Measurements from ENCODE around the gene RCL1. TPM values are rescaled to one million over a fixed set of nuclear protein-coding genes. Genes with fewer than 3 reads are reported as not detected.

Gene RCL1
- total and polyA plus RNA-seq, 2 of the 13 experiments (the other 11 are each of a cell fraction or from before 2014, with no cell fraction given): 22.3 to 31.6 TPM

DNA sequence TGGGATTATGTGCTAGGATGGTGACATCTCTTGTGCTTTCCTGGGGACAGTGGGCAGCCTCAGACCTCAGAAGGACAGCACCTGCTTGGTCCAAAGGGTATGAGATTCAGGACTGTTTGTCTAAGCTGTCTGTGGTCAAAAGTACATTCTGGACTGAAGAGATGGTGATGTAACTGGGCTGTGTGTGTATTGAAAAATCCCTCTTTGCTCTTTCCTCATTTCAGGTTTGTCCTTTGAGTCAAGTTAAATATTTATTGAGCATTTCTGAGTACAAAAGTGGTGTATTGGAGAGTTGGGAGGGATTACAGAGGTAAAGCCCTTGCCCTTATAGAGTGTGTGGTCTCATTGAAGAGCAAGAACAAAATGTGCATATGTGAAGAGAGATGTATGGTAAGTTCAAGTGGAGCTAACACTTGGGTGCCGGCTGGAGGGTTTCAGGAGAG, 46.7 kb downstream of the RCL1 start (continued):
- TF ChIP-seq ZNF407 (CRISPR knock-in tag; IDR thresholded peaks at IDR 0.05; ENCODE audit: not compliant biosample characterization): no peak
- no peak for TF ChIP-seq ZNF230 (CRISPR knock-in tag; IDR thresholded peaks at IDR 0.05)
- TF ChIP-seq ZNF260 (CRISPR knock-in tag; IDR thresholded peaks at IDR 0.05; ENCODE audit: borderline replicate concordance, low read depth): no peak
- TF ChIP-seq JUN (CRISPR knock-in tag; IDR thresholded peaks at IDR 0.05): peak; percentile 94; the same call in 1 of the 2 replicates
- TF ChIP-seq GFI1 (CRISPR knock-in tag; IDR thresholded peaks at IDR 0.05; ENCODE audit: borderline replicate concordance): peak; percentile 66; the same call in 1 of the 2 replicates
- TF ChIP-seq ARNTL (CRISPR knock-in tag; IDR thresholded peaks at IDR 0.05): peak; percentile 79
- 0 out of 2 replicates have a peak, but pooled peaks have one; percentile 45 for TF ChIP-seq ZBTB33 (CRISPR knock-in tag; IDR thresholded peaks at IDR 0.05)
- no peak for TF ChIP-seq ZNF773 (CRISPR knock-in tag; IDR thresholded peaks at IDR 0.05; ENCODE audit: borderline replicate concordance)
- TF ChIP-seq GMEB1 (CRISPR knock-in tag; IDR thresholded peaks at IDR 0.05; ENCODE audit: borderline replicate concordance): peak; percentile 49; the same call in 1 of the 2 replicates
- no peak for TF ChIP-seq ZNF446 (CRISPR knock-in tag; IDR thresholded peaks at IDR 0.05)
- TF ChIP-seq ZNF503 (CRISPR knock-in tag; IDR thresholded peaks at IDR 0.05): peak; percentile 96
- no peak for TF ChIP-seq GTF2F1 (IDR thresholded peaks at IDR 0.05; ENCODE audit: low read length)
- TF ChIP-seq SMAD3 (CRISPR knock-in tag; IDR thresholded peaks at IDR 0.05): peak; percentile 84
- TF ChIP-seq RFXANK (CRISPR knock-in tag; IDR thresholded peaks at IDR 0.05): no peak
- peak; percentile 91; the same call in 1 of the 2 replicates for TF ChIP-seq TEF (CRISPR knock-in tag; IDR thresholded peaks at IDR 0.05)

Measured in HepG2 (cell line).